Neutrophil (primary cell): Measurements from ENCODE around the gene ELP1.

Experiments
- H3K27ac ChIP-seq: fragments of 200-600 bp; sonication (generic); 2 replicates; pipeline ENCODE4 v1.5.1; 2016; ENCODE audit warnings: mild to moderate bottlenecking, moderate library complexity
- H3K27me3 ChIP-seq: fragments of 200-600 bp; sonication (generic); 2 replicates; pipeline ENCODE4 v1.6.0; 2016; ENCODE audit warnings: mild to moderate bottlenecking
- H3K36me3 ChIP-seq: fragments of 200-600 bp; sonication (generic); 2 replicates; pipeline ENCODE4 v1.5.1; 2017
- H3K4me1 ChIP-seq, 2 experiments: fragments of 200-600 bp in 1 of 2; sonication (generic) in 1 of 2; 1 replicate in 1 of 2; 2 replicates in 1 of 2; pipeline versions ENCODE4 v1.5.1 to v1.6.1; 2013 to 2016; ENCODE audit warnings: low read depth in 1 of 2, low read length in 1 of 2, mild to moderate bottlenecking in 1 of 2, moderate library complexity in 1 of 2; ENCODE audit not compliant: control insufficient read depth in 1 of 2, insufficient read depth in 1 of 2
- H3K4me3 ChIP-seq, 2 experiments: fragments of 200-600 bp in 1 of 2; sonication (generic) in 1 of 2; 1 replicate in 1 of 2; 2 replicates in 1 of 2; pipeline ENCODE4 v1.5.1; 2013 to 2016; ENCODE audit warnings: low read depth in 1 of 2, low read length in 1 of 2, mild to moderate bottlenecking in 1 of 2, moderate library complexity in 1 of 2
- H3K9me3 ChIP-seq: fragments of 200-600 bp; sonication (generic); 2 replicates; pipeline ENCODE4 v1.5.1; 2016
- TF ChIP-seq, protein P1 (sequence below): fragments of 200-600 bp; sonication (generic); IDR thresholded peaks from 2 replicates; pipeline ENCODE4 v1.5.1; 2016; ENCODE audit warnings: antibody characterized with exemption

ELP1 gene

DNA sequence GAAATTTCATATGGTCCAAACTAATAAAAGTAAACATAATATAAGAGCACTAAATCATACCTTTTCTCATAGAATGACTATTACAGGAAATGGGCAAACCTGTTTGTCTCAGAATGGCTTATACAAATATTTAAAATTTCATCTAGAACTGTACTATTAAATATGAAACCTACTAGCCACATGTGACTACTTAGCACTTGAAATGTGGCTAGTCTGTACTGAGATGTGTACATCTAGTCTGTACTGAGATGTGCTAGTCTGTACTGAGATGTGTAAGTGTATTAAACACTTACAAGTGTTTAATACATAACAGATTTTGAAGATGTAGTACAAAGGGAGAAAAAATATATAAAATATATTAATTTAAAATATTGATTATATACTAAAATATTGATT, 22.7 kb upstream of the ELP1 start:
- H3K9me3 ChIP-seq, result no peaks in the 10 kb centered on the region
- H3K36me3 ChIP-seq, result peaks cover 2% of the 10 kb centered on the region
- TF ChIP-seq, protein P1, sequence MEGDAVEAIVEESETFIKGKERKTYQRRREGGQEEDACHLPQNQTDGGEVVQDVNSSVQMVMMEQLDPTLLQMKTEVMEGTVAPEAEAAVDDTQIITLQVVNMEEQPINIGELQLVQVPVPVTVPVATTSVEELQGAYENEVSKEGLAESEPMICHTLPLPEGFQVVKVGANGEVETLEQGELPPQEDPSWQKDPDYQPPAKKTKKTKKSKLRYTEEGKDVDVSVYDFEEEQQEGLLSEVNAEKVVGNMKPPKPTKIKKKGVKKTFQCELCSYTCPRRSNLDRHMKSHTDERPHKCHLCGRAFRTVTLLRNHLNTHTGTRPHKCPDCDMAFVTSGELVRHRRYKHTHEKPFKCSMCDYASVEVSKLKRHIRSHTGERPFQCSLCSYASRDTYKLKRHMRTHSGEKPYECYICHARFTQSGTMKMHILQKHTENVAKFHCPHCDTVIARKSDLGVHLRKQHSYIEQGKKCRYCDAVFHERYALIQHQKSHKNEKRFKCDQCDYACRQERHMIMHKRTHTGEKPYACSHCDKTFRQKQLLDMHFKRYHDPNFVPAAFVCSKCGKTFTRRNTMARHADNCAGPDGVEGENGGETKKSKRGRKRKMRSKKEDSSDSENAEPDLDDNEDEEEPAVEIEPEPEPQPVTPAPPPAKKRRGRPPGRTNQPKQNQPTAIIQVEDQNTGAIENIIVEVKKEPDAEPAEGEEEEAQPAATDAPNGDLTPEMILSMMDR, result no peak
- no peaks in the 10 kb centered on the region for H3K27me3 ChIP-seq
- no peaks in the 10 kb centered on the region for H3K4me1 ChIP-seq
- H3K27ac ChIP-seq, result no peak overlapping the region
- H3K4me3 ChIP-seq, result no peak overlapping the region

DNA sequence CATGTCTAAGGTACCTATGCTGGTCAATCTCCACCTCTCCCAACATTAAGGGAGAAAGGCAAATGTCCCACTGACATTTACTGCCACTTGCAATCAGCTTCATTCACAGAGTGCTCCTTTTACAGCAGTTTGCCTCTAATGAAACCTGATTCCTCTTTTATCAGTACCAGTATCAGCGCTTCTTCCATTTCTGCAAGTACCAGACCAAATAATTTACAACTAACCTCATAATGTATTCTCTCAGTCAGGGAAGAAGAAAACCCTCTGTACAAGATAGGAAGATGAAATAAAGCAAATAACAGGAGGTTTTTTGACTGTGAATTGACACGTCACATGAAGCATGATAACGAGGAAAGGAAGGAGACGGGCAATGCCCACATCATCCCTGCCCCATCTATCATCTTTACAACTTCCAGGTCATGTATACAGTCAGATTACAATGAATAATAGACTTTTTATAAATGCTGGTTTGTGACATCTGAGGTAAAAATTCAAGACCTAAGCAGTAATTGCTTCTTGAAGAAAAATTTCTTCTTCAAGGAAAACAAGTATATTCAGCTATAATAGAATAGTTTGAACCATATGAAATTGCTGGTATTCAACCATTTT, 22.2 kb upstream of the ELP1 start:
- H3K36me3 ChIP-seq, result peaks cover 4% of the 10 kb centered on the region
- TF ChIP-seq, protein P1, result no peak
- no peaks in the 10 kb centered on the region for H3K27me3 ChIP-seq
- H3K4me3 ChIP-seq, result no peak overlapping the region
- no peaks in the 10 kb centered on the region for H3K4me1 ChIP-seq
- H3K27ac ChIP-seq, result no peak overlapping the region
- H3K9me3 ChIP-seq, result no peaks in the 10 kb centered on the region

DNA sequence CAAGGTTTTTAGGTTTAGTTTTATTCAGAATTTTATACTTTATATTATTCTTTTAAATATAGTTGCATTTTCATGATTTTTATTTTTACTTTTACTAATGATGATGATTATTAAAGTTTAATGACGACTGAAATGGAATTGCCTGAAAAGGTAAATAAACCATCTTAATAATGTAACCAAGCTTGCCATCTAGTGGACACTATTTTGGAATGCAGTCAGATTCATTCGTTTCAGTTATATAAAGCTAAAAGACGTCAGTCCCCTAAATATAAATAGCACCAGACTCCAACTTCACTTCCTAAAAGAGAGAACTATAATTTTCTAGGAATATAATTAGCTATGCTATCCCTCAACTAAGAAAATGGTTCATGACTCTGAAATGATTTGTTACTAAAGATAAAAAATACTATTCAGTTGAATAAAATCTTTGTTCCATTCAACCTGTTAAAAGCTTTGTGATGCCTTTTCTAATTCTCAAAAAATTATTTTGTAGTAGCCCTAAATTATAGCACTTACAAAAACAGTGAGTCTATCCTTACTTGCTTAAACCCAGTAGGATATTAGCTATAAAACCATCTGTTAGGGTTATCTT, 20.2 kb upstream of the ELP1 start:
- no peaks in the 10 kb centered on the region for H3K4me1 ChIP-seq
- H3K36me3 ChIP-seq, result peaks cover 4% of the 10 kb centered on the region
- TF ChIP-seq, protein P1, result no peak
- H3K27ac ChIP-seq, result no peak overlapping the region
- no peak overlapping the region for H3K4me3 ChIP-seq
- H3K9me3 ChIP-seq, result no peaks in the 10 kb centered on the region
- no peaks in the 10 kb centered on the region for H3K27me3 ChIP-seq

DNA sequence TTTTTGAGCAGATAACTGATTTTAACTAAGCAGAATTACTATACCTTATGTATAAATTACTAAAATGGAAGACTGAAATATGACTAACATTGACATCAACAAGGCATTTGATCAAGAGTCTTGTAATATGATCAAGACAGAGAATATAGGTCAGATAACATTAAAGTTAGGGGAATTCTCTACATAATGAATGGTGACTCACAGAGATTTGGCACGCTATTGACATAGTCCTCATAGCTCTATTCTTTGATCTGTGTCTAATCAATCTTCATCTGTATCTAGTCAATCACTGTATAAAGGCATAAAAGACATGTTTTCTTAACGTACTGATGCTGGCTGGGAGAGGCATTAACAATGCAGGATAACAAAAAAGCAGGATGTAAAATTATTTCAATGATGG, 17.7 kb upstream of the ELP1 start:
- no peak overlapping the region for H3K27ac ChIP-seq
- H3K4me1 ChIP-seq, result no peaks in the 10 kb centered on the region
- no peaks in the 10 kb centered on the region for H3K27me3 ChIP-seq
- TF ChIP-seq, protein P1, result no peak
- peaks cover 4% of the 10 kb centered on the region for H3K36me3 ChIP-seq
- no peak overlapping the region for H3K4me3 ChIP-seq
- H3K9me3 ChIP-seq, result no peaks in the 10 kb centered on the region

DNA sequence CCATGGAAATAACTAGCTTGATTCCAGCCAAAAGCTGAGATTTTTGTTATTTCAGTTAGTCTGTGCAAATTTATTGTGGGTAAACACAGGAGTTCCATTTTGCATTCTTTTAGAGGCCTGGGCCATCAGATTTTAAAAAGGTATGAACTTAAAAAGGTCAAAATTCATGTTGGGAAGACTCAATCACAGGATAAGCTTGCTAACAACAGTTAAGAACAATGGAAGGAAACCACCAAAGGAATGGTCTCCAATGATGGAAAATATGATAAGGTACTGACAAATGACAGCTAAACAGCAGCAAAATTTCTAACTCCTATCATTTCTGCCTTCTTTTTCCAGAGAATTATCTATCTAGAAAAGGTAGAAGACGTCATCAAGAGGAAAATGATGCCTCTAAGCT, 16.2 kb upstream of the ELP1 start:
- H3K4me3 ChIP-seq, result no peak overlapping the region

More for the DNA sequence above, 16.2 kb upstream of the ELP1 start:
- no peaks in the 10 kb centered on the region for H3K27me3 ChIP-seq
- no peaks in the 10 kb centered on the region for H3K9me3 ChIP-seq
- peaks cover 4% of the 10 kb centered on the region for H3K36me3 ChIP-seq
- no peak overlapping the region for H3K27ac ChIP-seq
- no peaks in the 10 kb centered on the region for H3K4me1 ChIP-seq
- TF ChIP-seq, protein P1, result no peak
